ENCODE measurements around the gene PTPRF.

The PTPRF gene

DNA sequence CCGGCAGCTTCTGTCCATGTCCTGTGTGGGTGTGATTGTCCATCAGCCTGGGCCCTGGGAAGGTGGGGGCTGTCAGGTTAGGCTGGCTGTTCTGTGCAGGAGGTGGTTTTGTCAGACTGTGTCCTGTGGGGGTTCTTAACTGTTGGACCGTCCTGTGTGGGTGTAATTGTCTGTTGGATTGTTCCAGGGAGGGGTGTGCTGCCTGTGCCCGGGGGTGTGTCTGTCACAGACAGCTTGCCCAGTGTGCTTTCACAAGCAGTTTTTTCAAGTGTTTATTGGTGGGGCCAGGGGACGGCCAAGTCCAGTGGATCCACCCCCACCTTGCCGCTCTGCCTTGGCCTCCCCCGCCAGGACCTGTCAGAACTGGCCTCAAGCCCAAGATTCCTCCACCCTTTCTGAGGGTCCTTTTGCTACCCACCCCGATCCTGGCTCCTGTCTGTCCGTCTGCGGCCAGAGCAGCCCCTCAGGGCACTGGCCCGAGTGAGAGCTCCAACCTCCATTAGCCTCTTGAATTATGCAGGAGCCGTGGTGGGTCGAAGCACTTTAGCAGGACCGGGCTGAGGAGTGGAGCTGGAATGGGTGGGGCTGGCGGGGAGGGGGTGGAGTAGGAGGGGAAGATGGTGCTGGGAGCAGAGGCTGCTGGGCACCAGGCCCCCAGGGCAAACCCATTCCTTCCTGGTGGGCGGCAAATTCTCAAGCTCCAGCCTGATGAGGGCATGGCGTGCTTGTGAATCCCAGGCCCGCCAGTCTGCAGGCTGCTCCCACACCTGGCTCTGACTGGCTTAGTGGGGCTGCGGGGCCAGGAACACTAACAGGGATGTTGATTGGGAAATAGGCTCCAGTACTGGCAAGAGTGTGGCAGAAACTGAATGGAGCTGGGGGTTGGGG, 47.2 kb downstream of the PTPRF start:
- peak; percentile 83 for DNase-seq (ENCODE audit: low read depth, low spot score)

DNA sequence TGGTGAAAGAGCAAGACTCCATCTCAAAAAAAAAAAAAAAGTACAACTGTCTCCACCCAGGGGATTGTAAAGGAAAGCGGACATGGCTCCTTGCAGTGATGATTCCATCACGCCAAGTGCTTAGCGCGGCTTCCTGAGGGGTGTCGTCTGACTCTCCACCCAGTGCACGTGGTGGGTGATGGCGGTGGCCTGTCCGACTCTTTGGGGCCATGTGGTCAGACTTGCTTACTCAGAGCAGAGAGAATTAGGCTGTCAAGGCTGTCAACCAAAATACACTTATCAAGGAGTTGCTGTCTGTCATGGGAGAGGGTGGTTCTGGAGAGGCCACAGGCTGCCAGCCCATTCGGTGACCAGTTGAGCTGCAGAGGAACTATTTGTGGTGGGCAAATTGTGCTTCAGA, 49.4 kb downstream of the PTPRF start:
- DNase-seq (ENCODE audit: low read depth, low spot score), result no peak

DNA sequence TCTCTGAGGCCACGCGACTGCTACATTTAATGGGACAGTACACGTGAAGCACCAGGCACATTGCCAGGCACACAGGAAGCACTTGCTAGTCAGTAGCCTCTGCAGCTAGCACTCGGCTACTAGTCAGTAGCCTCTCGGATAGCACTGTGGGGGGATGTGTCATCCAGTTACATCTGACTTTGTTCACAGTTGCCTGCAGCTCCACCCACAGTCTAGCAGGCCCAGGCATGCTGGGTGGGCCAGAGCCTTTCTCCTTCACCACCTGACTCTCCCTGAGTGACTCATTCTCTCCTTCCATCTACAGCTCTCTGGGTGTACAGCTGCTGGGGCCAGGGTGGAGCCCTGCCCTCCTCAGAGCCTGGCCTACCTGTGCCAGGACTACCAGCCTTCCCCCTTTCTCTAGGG, 51.5 kb downstream of the PTPRF start:
- peak; percentile 84 for DNase-seq (ENCODE audit: low read depth, low spot score)

DNA sequence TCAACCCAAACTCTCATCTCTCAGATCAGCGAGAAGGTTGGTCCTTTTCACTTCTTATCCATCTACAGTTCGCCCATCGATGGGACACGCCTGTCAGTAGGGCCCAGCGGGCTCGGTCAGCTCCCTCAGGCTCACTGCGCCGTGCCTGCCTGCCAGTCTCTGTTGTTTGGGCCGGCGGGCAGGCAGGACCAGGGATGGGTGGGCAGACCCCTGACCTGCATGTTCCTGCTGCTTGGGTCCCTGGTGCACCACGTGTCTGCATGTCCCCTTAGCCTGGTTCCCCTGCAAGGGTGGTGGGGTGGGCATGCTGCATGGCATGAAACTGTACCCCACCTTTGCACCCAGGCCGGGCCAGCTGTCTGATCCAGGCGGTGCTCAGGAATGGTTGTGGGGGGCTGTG, 52.4 kb downstream of the PTPRF start:
- no peak for DNase-seq (ENCODE audit: low read depth, low spot score)

GRCh38 chr1:43584204-43584603, 53.5 kb downstream of the PTPRF start:
- DNase-seq (ENCODE audit: low read depth, low spot score), result no peak

DNA sequence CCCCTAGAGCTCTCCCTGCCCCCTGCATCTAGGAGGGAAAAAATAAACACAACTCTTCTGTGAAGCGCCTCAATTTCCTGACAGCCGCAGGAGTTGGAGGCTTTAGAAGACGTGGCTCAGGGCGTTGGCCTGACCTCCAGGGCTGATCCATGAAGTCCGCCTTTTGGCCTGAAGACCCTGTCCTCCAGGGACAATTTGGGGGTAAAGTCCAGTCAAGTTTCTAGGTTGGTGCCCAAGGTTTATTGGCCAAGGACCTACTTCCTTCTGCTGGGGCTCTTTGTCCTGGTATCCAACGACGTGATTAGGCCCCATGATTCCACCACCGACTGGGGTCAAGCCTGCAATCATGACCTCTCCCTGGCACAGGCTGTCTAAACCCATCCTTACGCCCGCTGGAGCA, 54.9 kb downstream of the PTPRF start:
- no peak for DNase-seq (ENCODE audit: low read depth, low spot score)

DNA sequence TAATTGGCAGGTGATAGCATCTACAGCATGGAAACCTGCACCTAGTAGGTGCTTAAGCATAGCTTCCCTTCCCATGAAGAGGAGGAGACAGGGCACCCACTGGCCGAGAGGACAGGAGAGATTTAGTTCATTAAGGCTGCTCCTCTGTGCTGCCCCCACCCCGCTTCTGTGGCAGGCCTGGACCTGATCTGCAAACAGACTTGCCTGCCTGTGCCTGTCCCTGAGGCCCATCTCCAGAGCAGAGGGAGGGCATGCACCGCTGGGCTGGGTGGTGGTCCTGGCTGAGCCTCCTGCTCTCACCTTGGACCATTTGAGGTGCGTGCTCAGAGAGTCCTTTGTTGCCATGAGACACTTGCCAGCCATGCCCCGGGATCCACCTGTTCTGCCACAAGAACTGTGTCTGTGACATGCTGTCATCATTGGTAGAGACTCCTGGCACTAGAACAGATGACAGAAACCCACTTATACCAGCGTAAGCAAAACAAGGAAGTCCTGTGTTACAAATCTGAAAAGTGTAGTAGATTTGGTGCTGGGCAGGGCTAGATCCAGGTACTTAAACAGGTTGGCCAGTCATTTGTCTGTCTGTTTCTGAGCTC, 55.6 kb downstream of the PTPRF start:
- no peak for DNase-seq (ENCODE audit: low read depth, low spot score)

GRCh38 chr1:43587001-43587400, 56.3 kb downstream of the PTPRF start:
- no peak for DNase-seq (ENCODE audit: low read depth, low spot score)

- no peak for DNase-seq (ENCODE audit: low read depth, low spot score)
These were observed 56.9 kb downstream of the PTPRF start for GRCh38 chr1:43587594-43587993.

DNA sequence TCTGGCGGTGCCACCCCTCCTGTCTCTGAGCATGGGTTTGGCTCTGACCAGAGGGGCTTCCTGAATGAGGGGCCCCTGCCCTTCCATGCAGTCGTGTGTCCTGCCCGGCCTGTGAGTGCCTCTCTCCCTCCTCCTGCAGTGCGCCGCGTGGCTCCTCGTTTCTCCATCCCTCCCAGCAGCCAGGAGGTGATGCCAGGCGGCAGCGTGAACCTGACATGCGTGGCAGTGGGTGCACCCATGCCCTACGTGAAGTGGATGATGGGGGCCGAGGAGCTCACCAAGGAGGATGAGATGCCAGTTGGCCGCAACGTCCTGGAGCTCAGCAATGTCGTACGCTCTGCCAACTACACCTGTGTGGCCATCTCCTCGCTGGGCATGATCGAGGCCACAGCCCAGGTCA, 57.9 kb downstream of the PTPRF start:
- no peak for DNase-seq (ENCODE audit: low read depth, low spot score)

DNA sequence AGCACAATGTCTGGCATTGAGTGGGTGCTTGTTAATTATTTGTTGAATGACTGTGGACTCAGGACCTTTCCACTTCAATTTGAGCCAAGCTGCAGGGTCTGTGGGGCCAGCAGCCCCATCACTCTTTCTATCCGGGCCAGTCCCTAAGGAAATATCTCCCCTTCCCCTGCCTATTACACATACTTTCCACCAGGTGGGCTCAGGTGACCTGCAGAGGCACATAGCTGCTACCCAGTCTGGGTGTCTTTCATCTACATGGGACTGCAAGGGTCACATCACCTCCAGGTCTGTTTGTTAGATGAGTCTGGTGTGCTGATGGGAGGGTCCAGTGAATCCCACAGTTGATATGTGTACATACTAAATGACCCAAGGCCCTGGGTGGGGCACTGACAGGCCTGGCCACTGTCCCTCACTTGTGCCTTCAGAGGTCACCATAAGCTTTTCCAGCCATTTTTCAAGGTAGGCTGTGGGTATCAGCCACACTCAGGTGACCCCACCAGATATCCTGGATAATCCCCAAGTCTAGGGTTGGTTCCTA, 59.8 kb downstream of the PTPRF start:
- DNase-seq (ENCODE audit: low read depth, low spot score), result peak; percentile 38

GRCh38 chr1:43591181-43591580, 60.5 kb downstream of the PTPRF start:
- no peak for DNase-seq (ENCODE audit: low read depth, low spot score)

DNA sequence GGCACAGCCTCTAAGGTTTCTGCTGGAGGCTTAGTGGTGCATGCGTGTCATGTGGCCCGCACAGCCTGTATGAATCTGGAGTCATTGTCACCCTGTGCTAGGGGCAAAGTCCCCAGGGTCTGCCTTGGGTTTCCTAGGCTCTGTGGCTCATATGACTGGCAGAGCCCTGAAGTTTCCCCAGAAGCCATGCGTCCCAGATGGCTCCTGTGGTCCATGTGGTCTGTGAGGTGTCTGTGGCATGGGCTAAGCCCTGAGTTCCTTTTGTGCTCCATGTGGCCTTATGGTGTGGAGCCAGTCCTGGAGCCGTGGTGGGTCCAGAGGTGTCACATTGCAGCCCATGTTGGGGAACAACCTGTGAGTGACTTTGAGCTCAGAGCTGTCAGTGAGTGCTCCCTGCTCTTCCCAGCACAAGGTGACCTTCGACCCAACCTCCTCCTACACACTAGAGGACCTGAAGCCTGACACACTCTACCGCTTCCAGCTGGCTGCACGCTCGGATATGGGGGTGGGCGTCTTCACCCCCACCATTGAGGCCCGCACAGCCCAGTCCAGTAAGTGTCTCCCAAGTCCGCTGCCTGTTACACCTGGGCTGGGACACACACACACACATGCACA, 61.5 kb downstream of the PTPRF start:
- no peak for DNase-seq (ENCODE audit: low read depth, low spot score)

GRCh38 chr1:43592974-43593683, 62.4 kb downstream of the PTPRF start:
- DNase-seq (ENCODE audit: low read depth, low spot score), result no peak

GRCh38 chr1:43596579-43596978, 65.9 kb downstream of the PTPRF start:
- no peak for DNase-seq (ENCODE audit: low read depth, low spot score)

- no peak for DNase-seq (ENCODE audit: low read depth, low spot score)
These were observed 66.3 kb downstream of the PTPRF start for GRCh38 chr1:43597028-43597427.

GRCh38 chr1:43597721-43598120, 67.0 kb downstream of the PTPRF start:
- DNase-seq (ENCODE audit: low read depth, low spot score), result no peak

GRCh38 chr1:43598622-43599021, 67.9 kb downstream of the PTPRF start:
- DNase-seq (ENCODE audit: low read depth, low spot score), result no peak

DNA sequence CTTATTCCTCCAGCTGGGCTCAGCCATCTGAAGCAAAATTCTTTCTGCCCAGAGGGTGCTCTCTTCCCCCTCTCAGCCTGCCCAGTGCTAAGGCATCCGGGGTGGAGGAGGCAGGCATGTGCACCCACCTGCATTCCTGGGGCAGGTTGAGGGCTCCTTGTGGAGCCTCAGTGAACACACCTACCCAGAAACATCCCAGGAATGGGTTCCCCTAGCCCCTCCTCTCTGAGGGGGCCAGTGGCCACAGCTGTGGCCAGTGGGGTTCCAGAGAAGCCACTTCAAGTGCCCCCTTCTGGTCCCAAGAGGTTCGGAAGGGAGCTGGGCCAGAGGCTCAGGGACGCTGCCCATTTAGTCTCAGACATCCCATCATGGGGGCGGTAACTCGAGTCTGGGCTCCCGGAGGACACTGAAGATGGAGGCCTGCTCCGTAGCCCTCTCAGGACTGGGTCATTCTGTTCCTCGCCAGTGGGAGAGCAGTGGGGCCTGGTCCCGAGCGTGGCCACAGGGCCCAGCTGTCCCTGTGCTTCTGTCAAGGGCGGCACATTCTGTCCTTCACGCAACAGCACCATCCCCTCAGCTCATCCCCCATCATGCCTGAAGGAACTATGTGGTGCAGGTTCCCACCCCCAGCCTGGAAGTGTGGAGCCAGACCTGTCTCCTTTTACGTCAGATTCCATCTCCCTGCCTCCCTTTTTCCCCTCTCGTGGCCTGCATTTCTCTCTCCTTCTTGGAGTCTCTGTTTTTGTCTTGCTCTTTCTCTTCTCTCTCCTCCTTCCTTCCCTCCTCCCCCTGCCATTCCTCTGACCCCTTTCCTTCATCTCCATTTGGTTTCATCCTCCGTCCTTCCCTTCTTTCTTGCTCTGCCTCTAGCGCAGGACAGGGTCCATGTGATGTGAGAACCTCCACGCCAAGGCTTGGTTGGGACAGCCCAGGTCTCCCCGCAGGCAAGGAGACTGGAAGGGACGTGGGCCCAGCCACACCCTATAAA, 69.6 kb downstream of the PTPRF start:
- no peak for DNase-seq (ENCODE audit: low read depth, low spot score)

DNA sequence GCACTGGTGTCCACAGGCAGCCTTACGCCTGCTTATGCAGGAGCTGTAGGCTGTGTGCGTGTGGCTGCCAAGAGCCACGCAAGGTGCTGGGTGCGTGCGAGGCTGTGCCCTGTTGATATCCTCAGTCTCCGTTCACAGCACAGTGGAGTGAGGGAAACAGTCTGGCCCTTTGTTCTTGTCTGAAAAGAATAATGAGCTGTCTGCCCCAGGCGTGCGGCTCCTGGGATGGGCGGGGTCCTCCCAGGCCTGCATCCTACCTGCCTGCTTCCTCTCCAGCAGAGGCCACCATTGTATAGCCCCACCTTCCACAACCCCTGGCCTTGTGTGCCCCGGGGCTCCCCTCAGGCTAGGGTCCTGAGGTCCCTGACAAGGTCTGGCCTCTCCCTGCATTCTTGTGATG, 72.3 kb downstream of the PTPRF start:
- peak; percentile 92 for DNase-seq (ENCODE audit: low read depth, low spot score)

GRCh38 chr1:43604192-43604591, 73.5 kb downstream of the PTPRF start:
- DNase-seq (ENCODE audit: low read depth, low spot score), result no peak
